ENCODE results near the gene PON1. TPM values are rescaled to one million over a fixed set of nuclear protein-coding genes. Genes with fewer than 3 reads are reported as not detected.

PON1 gene
- total RNA-seq, 1 donor from 2014 or later = not detected

- Histone ChIP-seq H3K36me3 (ENCODE audit: control insufficient read depth, insufficient read depth, low read length) (no peaks in the 10 kb centered on the region), H3K4me3 (ENCODE audit: low read depth, low read length) (no peak overlapping the region), H3K27me3 (ENCODE audit: control insufficient read depth, insufficient read depth, low read length) (no peaks in the 10 kb centered on the region)
- no peak for DNase-seq (ENCODE audit: low read depth)
- no peak for TF ChIP-seq CTCF (IDR thresholded peaks at IDR 0.05; ENCODE audit: insufficient read depth, low read length, poor library complexity, severe bottlenecking)
These were observed 34.0 kb downstream of the PON1 start for GRCh38 chr7:95290166-95290830.

GRCh38 chr7:95286096-95286495 lies 38.2 kb downstream of the PON1 start:
- Histone ChIP-seq H3K4me3 (ENCODE audit: low read depth, low read length) (no peak overlapping the region), H3K27me3 (ENCODE audit: control insufficient read depth, insufficient read depth, low read length) (no peaks in the 10 kb centered on the region), H3K36me3 (ENCODE audit: control insufficient read depth, insufficient read depth, low read length) (no peaks in the 10 kb centered on the region)
- DNase-seq (ENCODE audit: low read depth) = no peak
- no peak for TF ChIP-seq CTCF (IDR thresholded peaks at IDR 0.05; ENCODE audit: insufficient read depth, low read length, poor library complexity, severe bottlenecking)

- no peaks in the 10 kb centered on the region for H3K36me3 ChIP-seq (ENCODE audit: control insufficient read depth, insufficient read depth, low read length)
- no peaks in the 10 kb centered on the region for H3K27me3 ChIP-seq (ENCODE audit: control insufficient read depth, insufficient read depth, low read length)
- DNase-seq (ENCODE audit: low read depth) = no peak
- TF ChIP-seq CTCF (IDR thresholded peaks at IDR 0.05; ENCODE audit: insufficient read depth, low read length, poor library complexity, severe bottlenecking) = no peak
- H3K4me3 ChIP-seq (ENCODE audit: low read depth, low read length) = no peak overlapping the region
These were observed 44.9 kb downstream of the PON1 start for GRCh38 chr7:95279417-95279816.

GRCh38 chr7:95276114-95276513 lies 48.2 kb downstream of the PON1 start:
- TF ChIP-seq CTCF (IDR thresholded peaks at IDR 0.05; ENCODE audit: insufficient read depth, low read length, poor library complexity, severe bottlenecking) = no peak
- DNase-seq (ENCODE audit: low read depth) = no peak

GRCh38 chr7:95269640-95270039 lies 54.7 kb downstream of the PON1 start:
- DNase-seq (ENCODE audit: low read depth) = no peak
- TF ChIP-seq CTCF (IDR thresholded peaks at IDR 0.05; ENCODE audit: insufficient read depth, low read length, poor library complexity, severe bottlenecking) = no peak
- Histone ChIP-seq H3K36me3 (ENCODE audit: control insufficient read depth, insufficient read depth, low read length) (no peaks in the 10 kb centered on the region), H3K27me3 (ENCODE audit: control insufficient read depth, insufficient read depth, low read length) (no peaks in the 10 kb centered on the region), H3K4me3 (ENCODE audit: low read depth, low read length) (no peak overlapping the region)

More at GRCh38 chr7:95276114-95276513, 48.2 kb downstream of the PON1 start:
- Histone ChIP-seq H3K36me3 (ENCODE audit: control insufficient read depth, insufficient read depth, low read length) (no peaks in the 10 kb centered on the region), H3K4me3 (ENCODE audit: low read depth, low read length) (no peak overlapping the region), H3K27me3 (ENCODE audit: control insufficient read depth, insufficient read depth, low read length) (no peaks in the 10 kb centered on the region)

- no peak for DNase-seq (ENCODE audit: low read depth)
- no peaks in the 10 kb centered on the region for H3K36me3 ChIP-seq (ENCODE audit: control insufficient read depth, insufficient read depth, low read length)
- no peak for TF ChIP-seq CTCF (IDR thresholded peaks at IDR 0.05; ENCODE audit: insufficient read depth, low read length, poor library complexity, severe bottlenecking)
- no peaks in the 10 kb centered on the region for H3K27me3 ChIP-seq (ENCODE audit: control insufficient read depth, insufficient read depth, low read length)
- H3K4me3 ChIP-seq (ENCODE audit: low read depth, low read length) = no peak overlapping the region
These were observed 56.6 kb downstream of the PON1 start for GRCh38 chr7:95267754-95268153.
